GM13976 (cell line): ENCODE data around the gene WDR46.

Experiments
- DNase-seq: peaks from one replicate; pipeline ENCODE4 v3.0.0; 2012; ENCODE audit warnings: low spot score
- CTCF ChIP-seq: IDR thresholded peaks from 2 replicates; pipeline ENCODE4 v1.5.1; 2012; ENCODE audit warnings: borderline replicate concordance, mild to moderate bottlenecking; ENCODE audit not compliant: insufficient read depth; ENCODE audit errors: extremely low read depth, missing control alignments, control extremely low read depth
- in situ Hi-C: fragments of 300-500 bp; cut with MboI; formaldehyde crosslinking; loops from one replicate; pipeline ENCODE4 v1.12.0; 2022; ENCODE audit warnings: low sequenced_read_pairs, mixed read lengths, inconsistent platforms; ENCODE audit not compliant: unreplicated experiment

WDR46 gene

GRCh38 chr6:33295621-33296369, 6.8 kb upstream of the WDR46 start:
- in situ Hi-C loops, result no loop called here
- DNase-seq, result no peak
- no peak for TF ChIP-seq CTCF

- no peak for DNase-seq
- no peak for TF ChIP-seq CTCF
- in situ Hi-C loops, result no loop called here
Observed at GRCh38 chr6:33294086-33294823, 5.2 kb upstream of the WDR46 start.

GRCh38 chr6:33292996-33293682, 4.1 kb upstream of the WDR46 start:
- no peak for TF ChIP-seq CTCF
- in situ Hi-C loops, result no loop called here
- DNase-seq, result no peak

GRCh38 chr6:33290459-33290858, 1.4 kb upstream of the WDR46 start:
- in situ Hi-C loops, result no loop called here
- no peak for TF ChIP-seq CTCF
- DNase-seq, result no peak

GRCh38 chr6:33289784-33290315, 811 bp upstream of the WDR46 start:
- no peak for DNase-seq
- in situ Hi-C loops, result no loop called here
- no peak for TF ChIP-seq CTCF

- TF ChIP-seq CTCF, result no peak
- no peak for DNase-seq
- in situ Hi-C loops, result no loop called here
Observed at GRCh38 chr6:33288141-33288920, 708 bp downstream of the WDR46 start.
